IMR-90 (cell line): ENCODE data around the gene HOXC10. TPM values are rescaled to one million over a fixed set of nuclear protein-coding genes. Genes with fewer than 3 reads are reported as not detected.

Source experiments
- ATAC-seq: fragments of 200-7000 bp; cut with Tn5 transposase; 2 replicates; pipeline ENCODE4 v1.9.1; 2020; ENCODE audit warnings: low read depth, mild to moderate bottlenecking, moderate library complexity
- BruUV-seq: library from RNA; stranded (reverse); fragments of 400-500 nt; replicated peaks from 2 replicates; lab custom pipeline; 2021; lab: Mats Ljungman, UMichigan
- CTCF ChIA-PET: fragments of 300-600 bp; formaldehyde crosslinking; extraction: SDS; loops from one replicate; lab custom pipeline; 2021; ENCODE audit warnings: antibody characterized with exemption; lab: Yijun Ruan, JAX
- POLR2A ChIA-PET: fragments of 300-600 bp; sonication (Branson Sonifier 250); formaldehyde crosslinking; loops from one replicate; lab custom pipeline; 2022; ENCODE audit warnings: antibody characterized with exemption; ENCODE audit not compliant: unreplicated experiment; lab: Charles Lee
- DNase-seq: peaks from one replicate; pipeline ENCODE4 v3.0.0; 2013
- H2AFZ ChIP-seq: replicated peaks from 2 replicates; pipeline ENCODE3; 2013; ENCODE audit warnings: low read length, mild to moderate bottlenecking; ENCODE audit not compliant: poor library complexity
- H2AK5ac ChIP-seq: 2 replicates; pipeline ENCODE4 v1.6.1; 2013; ENCODE audit warnings: low read depth, low read length, inconsistent platforms
- H2AK9ac ChIP-seq: replicated peaks from 2 replicates; pipeline ENCODE3; 2013; ENCODE audit warnings: mild to moderate bottlenecking, low read depth, low read length, moderate library complexity; ENCODE audit not compliant: poor library complexity
- H2BK120ac ChIP-seq: 2 replicates; pipeline ENCODE4 v1.6.1; 2013; ENCODE audit warnings: low read depth, low read length, inconsistent platforms
- H2BK15ac ChIP-seq: 3 replicates; pipeline ENCODE4 v1.6.1; 2013; ENCODE audit warnings: low read depth, low read length, inconsistent platforms
- H2BK20ac ChIP-seq: 2 replicates; pipeline ENCODE4 v1.6.1; 2013; ENCODE audit warnings: low read depth, mild to moderate bottlenecking, inconsistent platforms, low read length, moderate library complexity
- H2BK5ac ChIP-seq: 2 replicates; pipeline ENCODE4 v1.6.1; 2013; ENCODE audit warnings: mild to moderate bottlenecking, low read depth, low read length, inconsistent platforms; ENCODE audit not compliant: poor library complexity, severe bottlenecking
- H3K14ac ChIP-seq: replicated peaks from 2 replicates; pipeline ENCODE4 v1.6.1; 2013; ENCODE audit warnings: low read depth, low read length, inconsistent platforms
- H3K18ac ChIP-seq: 2 replicates; pipeline ENCODE4 v1.6.1; 2013; ENCODE audit warnings: low read depth, low read length, control low read depth
- H3K23ac ChIP-seq: 2 replicates; pipeline ENCODE4 v1.6.1; 2013; ENCODE audit warnings: low read depth, low read length, inconsistent platforms
- H3K27ac ChIP-seq: 2 replicates; pipeline ENCODE4 v1.5.1; 2013; ENCODE audit warnings: mild to moderate bottlenecking, control low read depth, low read length; ENCODE audit not compliant: insufficient read depth
- H3K27me3 ChIP-seq: 2 replicates; pipeline ENCODE4 v1.6.1; 2013; ENCODE audit warnings: low read length; ENCODE audit not compliant: control insufficient read depth, insufficient read depth
- H3K36me3 ChIP-seq: 2 replicates; pipeline ENCODE4 v1.6.1; 2013; ENCODE audit warnings: low read length, mixed read lengths; ENCODE audit not compliant: control insufficient read depth, insufficient read depth
- H3K4ac ChIP-seq: 2 replicates; pipeline ENCODE4 v1.6.1; 2013; ENCODE audit warnings: low read depth, low read length, inconsistent platforms
- H3K4me1 ChIP-seq: 2 replicates; pipeline ENCODE4 v1.6.1; 2013; ENCODE audit warnings: low read length, mixed read lengths; ENCODE audit not compliant: control insufficient read depth, insufficient read depth
- H3K4me2 ChIP-seq: 2 replicates; pipeline ENCODE4 v1.6.1; 2013; ENCODE audit warnings: low read depth, mild to moderate bottlenecking, control low read depth, low read length, moderate library complexity
- H3K4me3 ChIP-seq: 2 replicates; pipeline ENCODE4 v1.5.1; 2013; ENCODE audit warnings: low read depth, mild to moderate bottlenecking, control low read depth, low read length, moderate library complexity; ENCODE audit not compliant: insufficient read depth
- H3K56ac ChIP-seq: 2 replicates; pipeline ENCODE4 v1.6.1; 2013; ENCODE audit warnings: low read length, inconsistent platforms; ENCODE audit not compliant: insufficient read depth; ENCODE audit errors: extremely low read depth
- H3K79me1 ChIP-seq, 2 experiments: 2 replicates each; pipeline ENCODE4 v1.6.1; 2013; ENCODE audit warnings: low read length in 2 of 2, inconsistent platforms in 1 of 2, low read depth in 1 of 2
- H3K9ac ChIP-seq: 2 replicates; pipeline ENCODE4 v1.6.1; 2013; ENCODE audit warnings: low read depth, low read length, control low read depth
- H3K9me1 ChIP-seq: 2 replicates; pipeline ENCODE4 v1.6.1; 2013; ENCODE audit warnings: low read length, inconsistent platforms; ENCODE audit not compliant: insufficient read depth
- H3K9me3 ChIP-seq: 2 replicates; pipeline ENCODE4 v1.6.1; 2013; ENCODE audit warnings: low read length; ENCODE audit not compliant: control insufficient read depth, insufficient read depth
- H4K20me1 ChIP-seq: 2 replicates; pipeline ENCODE4 v1.6.1; 2013; ENCODE audit warnings: low read length, inconsistent platforms; ENCODE audit not compliant: insufficient read depth
- H4K5ac ChIP-seq: 2 replicates; pipeline ENCODE4 v1.6.1; 2013; ENCODE audit warnings: mild to moderate bottlenecking, low read depth, low read length, control low read depth
- H4K8ac ChIP-seq, 2 experiments: 2 replicates each; pipeline ENCODE4 v1.6.1; 2013; ENCODE audit warnings: low read depth in 2 of 2, low read length in 2 of 2, control low read depth in 1 of 2, inconsistent platforms in 1 of 2
- H4K91ac ChIP-seq: 2 replicates; pipeline ENCODE4 v1.6.1; 2013; ENCODE audit warnings: low read depth, low read length, inconsistent platforms; ENCODE audit not compliant: insufficient read depth
- CEBPB ChIP-seq: IDR thresholded peaks from 2 replicates; pipeline ENCODE4 v1.6.1; 2012; ENCODE audit warnings: low read depth, low read length, improper control_type of control experiment
- CHD1 ChIP-seq: IDR thresholded peaks from 2 replicates; pipeline ENCODE4 v1.6.1; 2012; ENCODE audit warnings: low read depth, low read length, improper control_type of control experiment
- CTCF ChIP-seq: conservative IDR thresholded peaks from 2 replicates; pipeline ENCODE4 v1.5.1; 2012; ENCODE audit warnings: mild to moderate bottlenecking, low read depth, low read length, improper control_type of control experiment
- ELK1 ChIP-seq: fragments of 150-350 bp; IDR thresholded peaks from 2 replicates; pipeline ENCODE4 v1.6.1; 2016; ENCODE audit warnings: low read depth, mild to moderate bottlenecking, low read length, moderate library complexity, borderline replicate concordance
- FOS ChIP-seq: fragments of 150-350 bp; IDR thresholded peaks from 2 replicates; pipeline ENCODE4 v1.6.1; 2016; ENCODE audit warnings: low read depth, low read length
- MAFK ChIP-seq: IDR thresholded peaks from 2 replicates; pipeline ENCODE4 v1.6.1; 2012; ENCODE audit warnings: low read depth, low read length, improper control_type of control experiment
- POLR2A ChIP-seq: IDR thresholded peaks from 2 replicates; pipeline ENCODE4 v1.6.1; 2012; ENCODE audit warnings: mild to moderate bottlenecking, low read depth, low read length
- RCOR1 ChIP-seq: IDR thresholded peaks from 2 replicates; pipeline ENCODE4 v1.6.1; 2012; ENCODE audit warnings: mild to moderate bottlenecking, low read length, improper control_type of control experiment; ENCODE audit not compliant: insufficient replicate concordance
- RFX5 ChIP-seq: IDR thresholded peaks from 2 replicates; pipeline ENCODE4 v1.8.0; 2012; ENCODE audit warnings: low read depth, mild to moderate bottlenecking, low read length, moderate library complexity
- WGBS, 2 experiments: methylation state at CpG; one replicate each; pipeline versions ENCODE4 v1.1.5 to v1.1.7; 2013; ENCODE audit warnings: missing lambda C conversion rate in 2 of 2; ENCODE audit not compliant: insufficient read length in 1 of 2; ENCODE audit errors: extremely low coverage in 2 of 2; 5-methylcytosine and 5-hydroxymethylcytosine counted together
- dilution Hi-C: fragments of 300-500 bp; cut with HindIII; formaldehyde crosslinking; loops from one replicate; pipeline ENCODE4 v1.14.3; 2018; ENCODE audit warnings: low sequenced_read_pairs; ENCODE audit not compliant: unreplicated experiment
- in situ Hi-C: fragments of 300-500 bp; cut with MboI; formaldehyde crosslinking; loops from 3 replicates; pipeline ENCODE4 v1.14.3; 2019; ENCODE audit warnings: low sequenced_read_pairs, inconsistent platforms, mixed read lengths
- intact Hi-C: fragments of 100-400 bp; cut with micrococcal nuclease; formaldehyde crosslinking; loops from 2 replicates; pipeline ENCODE4 v1.10.0; 2022
- polyA plus RNA-seq, 3 experiments: library from polyadenylated mRNA; depleted of rRNA; stranded (reverse); fragments of >200 nt; gene quantifications; 2 replicates each; pipeline ENCODE4 v1.2.3, GENCODE V29; 2012; ENCODE audit warnings: low replicate concordance in 1 of 3
- total RNA-seq: library from RNA; depleted of rRNA; stranded (reverse); fragments of >200 nt; gene quantifications from 2 replicates; pipeline ENCODE4 v1.2.3, GENCODE V29; 2012

HOXC10 gene
- total and polyA plus RNA-seq, 2 of the 4 experiments (the other 2 are of a cell fraction) = 0.15 TPM; not detected in 1

DNA sequence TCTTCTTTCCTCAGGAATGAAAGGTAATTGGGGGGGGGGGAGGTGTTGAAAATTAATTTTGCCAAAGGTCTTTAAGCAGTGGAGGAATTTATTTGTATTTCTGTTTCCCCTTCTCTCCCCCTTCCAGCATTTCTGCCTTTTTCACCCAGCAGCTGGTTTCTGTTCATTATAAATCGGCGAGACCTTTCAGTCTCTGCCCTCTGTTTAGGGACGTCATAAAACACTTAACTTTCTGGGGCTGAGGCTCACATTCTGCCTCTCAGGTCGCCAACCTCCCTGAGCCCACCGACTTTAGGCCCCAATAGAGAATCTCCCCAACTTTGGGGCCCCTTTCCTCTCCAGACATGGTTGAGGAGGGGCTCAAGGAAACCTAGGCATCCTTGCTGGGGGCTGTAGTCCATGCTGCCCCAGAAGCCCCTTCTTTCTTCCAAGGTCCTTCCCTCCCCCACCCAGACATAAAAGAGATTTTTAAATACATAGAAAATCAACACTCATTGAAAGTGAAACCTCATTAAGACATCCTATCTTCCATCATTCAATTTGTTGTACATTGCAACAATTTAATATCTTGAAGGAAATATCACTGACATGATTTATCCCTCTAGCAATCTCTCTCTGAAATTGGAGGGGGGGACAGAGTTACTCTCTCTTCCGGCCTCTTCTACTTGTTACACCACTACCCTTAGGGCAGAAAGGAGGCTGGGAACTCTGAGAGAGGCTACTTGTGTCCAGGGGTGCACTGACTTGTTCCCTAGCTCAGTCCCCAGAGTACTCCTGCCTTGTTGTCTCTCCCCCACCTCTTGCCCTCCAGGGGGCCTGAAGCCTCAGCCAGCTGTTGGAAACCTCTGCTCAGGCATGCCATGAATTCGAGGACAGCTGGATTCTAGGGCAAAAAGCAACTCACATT, 40.8 kb downstream of the HOXC10 start:
- TF ChIP-seq RCOR1 = no peak
- TF ChIP-seq ELK1 = no peak
- no peak for TF ChIP-seq FOS
- TF ChIP-seq MAFK = no peak
- no peak for TF ChIP-seq CHD1
- TF ChIP-seq RFX5 = no peak
- TF ChIP-seq CTCF = no peak
- no peak for TF ChIP-seq POLR2A
- no peak for TF ChIP-seq CEBPB
- H3K79me1 ChIP-seq = no peaks in the 10 kb centered on the region
- no peak overlapping the region for H4K91ac ChIP-seq
- in situ Hi-C loops (no loop called here), intact Hi-C loops (no loop called here), dilution Hi-C loops (no loop called here)
- H3K23ac ChIP-seq = no peak overlapping the region
- H3K4me2 ChIP-seq = no peak overlapping the region
- no peaks in the 10 kb centered on the region for H4K20me1 ChIP-seq
- no peaks in the 10 kb centered on the region for H3K9me3 ChIP-seq
- H3K18ac ChIP-seq = no peak overlapping the region
- H2BK20ac ChIP-seq = no peak overlapping the region
- POLR2A ChIA-PET = no interaction called here
- no peak overlapping the region for H3K27ac ChIP-seq
- no peak overlapping the region for H2BK120ac ChIP-seq
- ATAC-seq (no peak), DNase-seq (no peak)
- H3K4me3 ChIP-seq = no peak overlapping the region
- no peak overlapping the region for H3K56ac ChIP-seq
- H3K4ac ChIP-seq = no peak overlapping the region
- H3K9me1 ChIP-seq = no peaks in the 10 kb centered on the region
- WGBS, 2 experiments = 25% methylated on average over 2 of the region's 7 CpGs; no CpG with 5 or more reads in 1 of the 2 experiments
- no peaks in the 10 kb centered on the region for H3K36me3 ChIP-seq
- no peak overlapping the region for H2AK5ac ChIP-seq
- H3K27me3 ChIP-seq = peaks cover 82% of the 10 kb centered on the region
- no peaks in the 10 kb centered on the region for H3K4me1 ChIP-seq
- no peak overlapping the region for H2BK5ac ChIP-seq
- CTCF ChIA-PET = interaction anchor here (0.8 to 2.4 kb wide), 2 partner anchors 179 to 181 kb away, joined by 3 to 7 read pairs; no protein-coding TSS in a partner anchor
- H2BK15ac ChIP-seq = no peak overlapping the region
- H4K5ac ChIP-seq = no peak overlapping the region
- no peak overlapping the region for H3K14ac ChIP-seq
- BruUV-seq = no TSS peak
- H4K8ac ChIP-seq = no peak overlapping the region
- no peak overlapping the region for H3K9ac ChIP-seq
- no peak overlapping the region for H2AFZ ChIP-seq
- no peak overlapping the region for H2AK9ac ChIP-seq
